HG03442 (cell line): ENCODE results near the gene HSPB6.

Source experiments
- ATAC-seq: cut with Tn5 transposase; IDR thresholded peaks from one replicate; pipeline ENCODE4 v1.9.1; 2021; ENCODE audit warnings: mild to moderate bottlenecking, moderate library complexity; ENCODE audit not compliant: unreplicated experiment

The HSPB6 gene

DNA sequence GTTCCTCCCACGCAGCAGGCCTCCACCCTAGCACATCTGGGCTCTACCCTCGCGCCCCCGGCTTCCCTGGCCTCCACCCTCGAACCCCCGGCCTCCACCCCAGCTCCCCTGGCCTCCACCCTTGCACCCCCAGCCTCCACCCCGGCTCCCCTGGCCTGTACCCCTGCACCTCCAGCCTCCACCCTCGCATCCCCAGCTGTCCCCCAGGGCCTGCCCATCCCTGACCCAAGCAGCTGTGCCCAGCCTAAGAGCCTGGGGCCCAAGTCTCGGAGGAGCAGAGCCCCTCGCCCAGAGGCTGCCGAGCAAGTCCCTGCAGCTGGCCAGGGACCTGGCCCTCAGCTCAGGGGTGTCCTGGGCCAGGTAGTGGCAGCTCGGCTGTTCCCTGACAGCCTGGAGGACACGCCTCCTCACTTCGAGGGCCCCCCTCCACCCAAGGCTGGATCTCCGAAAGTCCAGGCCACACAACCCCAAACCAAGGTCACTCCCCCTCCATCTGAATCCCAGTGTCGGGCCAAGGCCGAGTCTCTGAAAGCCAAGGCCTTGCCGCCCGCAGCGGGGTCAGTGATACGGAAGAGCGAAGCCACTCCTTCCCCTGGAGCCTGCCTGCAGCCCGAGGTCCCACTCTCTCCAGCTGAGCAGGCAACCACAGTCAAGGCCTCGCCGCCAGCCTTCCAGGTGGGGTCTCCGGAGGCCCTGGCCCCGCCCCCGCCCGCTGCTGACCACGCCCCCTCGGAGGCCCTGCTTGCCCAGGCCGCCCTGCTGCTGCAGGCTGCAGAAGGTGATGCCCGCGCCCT, 10.7 kb upstream of the HSPB6 start:
- ATAC-seq: no peak

DNA sequence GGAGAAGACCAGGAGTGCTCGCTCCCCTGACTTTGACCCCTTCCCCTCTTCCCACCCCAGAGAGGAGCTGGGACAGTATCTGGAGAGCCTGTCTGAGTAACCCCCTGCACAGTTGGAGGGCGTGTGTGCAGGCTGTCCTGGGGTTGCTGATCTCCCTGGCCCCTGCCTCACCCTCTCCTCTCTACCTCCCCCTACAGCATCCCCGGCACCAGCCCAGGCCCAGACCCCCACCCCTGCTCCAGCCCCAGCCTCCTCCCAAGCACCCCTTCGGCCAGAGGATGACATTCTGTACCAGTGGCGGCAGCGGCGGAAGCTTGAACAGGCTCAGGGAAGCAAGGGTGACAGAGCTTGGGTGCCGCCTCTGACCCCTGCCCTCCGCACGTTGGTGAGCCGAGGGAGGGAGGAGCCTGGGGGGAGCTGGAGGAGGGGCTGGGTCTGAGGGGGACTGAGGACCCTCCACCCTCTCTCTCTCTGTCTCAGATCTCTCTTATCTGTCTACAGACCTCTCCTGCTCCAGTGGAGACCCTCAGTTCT, 9.8 kb upstream of the HSPB6 start:
- no peak for ATAC-seq

DNA sequence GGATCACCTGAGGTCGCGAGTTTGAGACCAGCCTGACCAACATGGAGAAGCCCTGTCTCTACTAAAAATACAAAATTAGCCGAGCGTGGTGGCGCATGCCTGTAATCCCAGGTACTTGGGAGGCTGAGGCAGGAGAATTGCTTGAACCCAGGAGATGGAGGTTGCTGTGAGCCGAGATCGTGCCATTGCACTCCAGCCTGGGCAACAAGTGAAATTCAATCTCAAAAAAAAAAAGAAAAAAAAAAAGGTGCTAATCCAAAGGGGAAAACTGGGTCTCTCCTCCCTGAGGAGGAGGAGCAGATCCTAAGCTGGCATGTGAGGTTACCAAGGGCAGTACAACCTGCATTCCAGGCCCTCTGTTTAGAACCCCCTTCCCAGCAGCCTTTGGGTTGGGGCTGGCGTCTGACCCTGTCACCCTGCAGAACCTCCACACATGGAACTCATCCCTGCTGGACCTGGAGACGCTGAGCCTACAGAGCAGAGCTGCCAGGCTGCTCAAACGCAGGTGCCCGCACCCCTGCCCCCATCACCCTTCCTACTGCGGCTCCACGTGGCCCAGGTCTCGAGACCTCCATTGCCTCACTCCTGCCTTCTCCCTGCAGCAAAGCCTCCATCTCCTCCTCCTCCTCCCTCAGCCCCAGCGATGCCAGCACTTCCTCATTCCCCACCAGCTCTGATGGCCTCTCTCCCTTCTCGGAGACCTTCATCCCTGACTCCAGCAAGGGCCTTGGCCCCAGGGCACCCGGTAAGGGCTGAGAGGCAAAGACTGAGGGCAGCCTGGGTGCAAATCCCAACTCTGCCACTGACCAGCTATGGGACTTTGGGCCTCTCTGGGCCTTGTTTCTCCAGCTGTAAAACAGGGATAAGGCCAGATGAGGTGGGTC, 7.8 kb upstream of the HSPB6 start:
- ATAC-seq: no peak

DNA sequence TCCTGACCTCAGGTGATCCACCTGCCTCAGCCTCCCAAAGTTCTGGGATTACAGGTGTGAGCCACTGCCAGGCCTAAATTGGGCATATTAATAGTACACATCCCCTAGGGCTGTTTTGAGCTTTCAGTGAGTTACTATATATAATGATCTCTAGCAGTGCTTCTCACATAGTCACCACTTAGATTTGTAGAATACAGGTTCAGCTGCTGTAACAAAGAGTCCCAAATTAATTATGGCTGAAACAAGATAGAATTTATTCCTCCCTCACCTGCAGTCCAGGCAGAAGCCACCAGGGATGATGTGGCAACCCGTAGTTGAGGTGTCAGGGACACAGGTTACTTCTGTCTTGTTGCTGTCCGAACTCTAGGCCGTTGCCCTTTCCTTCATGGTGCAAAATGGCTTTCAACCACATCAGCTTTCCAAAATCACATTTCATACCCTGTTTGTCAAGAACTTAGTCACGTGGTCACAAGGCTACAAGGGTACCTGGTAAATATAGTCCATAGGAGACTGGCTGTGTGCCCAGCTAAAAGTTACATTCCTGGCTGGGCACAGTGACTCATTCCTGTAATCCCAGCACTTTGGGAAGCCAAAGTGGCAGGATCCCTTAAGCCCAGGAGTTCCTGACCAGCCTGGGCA, 4.0 kb upstream of the HSPB6 start:
- no peak for ATAC-seq

DNA sequence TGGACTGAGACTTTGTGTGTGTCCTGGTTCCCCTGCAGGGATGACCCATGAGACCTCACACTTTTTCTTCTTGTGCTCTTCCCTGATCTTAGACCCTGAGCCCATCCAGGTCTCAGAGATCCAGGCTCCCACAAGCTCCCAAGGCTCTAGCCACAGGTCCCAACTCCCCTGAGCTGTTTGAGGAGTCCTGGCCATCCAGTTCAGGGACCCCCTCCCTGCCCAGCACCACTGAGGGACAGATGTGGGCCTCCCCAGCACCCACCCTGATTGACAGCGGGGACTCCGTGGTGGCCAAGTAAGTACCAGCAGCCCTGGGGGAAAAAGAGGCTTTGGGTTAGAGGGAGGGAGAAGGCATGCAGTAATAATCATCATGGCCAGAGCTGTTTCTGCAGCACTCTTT, 2.9 kb upstream of the HSPB6 start:
- ATAC-seq: no peak

DNA sequence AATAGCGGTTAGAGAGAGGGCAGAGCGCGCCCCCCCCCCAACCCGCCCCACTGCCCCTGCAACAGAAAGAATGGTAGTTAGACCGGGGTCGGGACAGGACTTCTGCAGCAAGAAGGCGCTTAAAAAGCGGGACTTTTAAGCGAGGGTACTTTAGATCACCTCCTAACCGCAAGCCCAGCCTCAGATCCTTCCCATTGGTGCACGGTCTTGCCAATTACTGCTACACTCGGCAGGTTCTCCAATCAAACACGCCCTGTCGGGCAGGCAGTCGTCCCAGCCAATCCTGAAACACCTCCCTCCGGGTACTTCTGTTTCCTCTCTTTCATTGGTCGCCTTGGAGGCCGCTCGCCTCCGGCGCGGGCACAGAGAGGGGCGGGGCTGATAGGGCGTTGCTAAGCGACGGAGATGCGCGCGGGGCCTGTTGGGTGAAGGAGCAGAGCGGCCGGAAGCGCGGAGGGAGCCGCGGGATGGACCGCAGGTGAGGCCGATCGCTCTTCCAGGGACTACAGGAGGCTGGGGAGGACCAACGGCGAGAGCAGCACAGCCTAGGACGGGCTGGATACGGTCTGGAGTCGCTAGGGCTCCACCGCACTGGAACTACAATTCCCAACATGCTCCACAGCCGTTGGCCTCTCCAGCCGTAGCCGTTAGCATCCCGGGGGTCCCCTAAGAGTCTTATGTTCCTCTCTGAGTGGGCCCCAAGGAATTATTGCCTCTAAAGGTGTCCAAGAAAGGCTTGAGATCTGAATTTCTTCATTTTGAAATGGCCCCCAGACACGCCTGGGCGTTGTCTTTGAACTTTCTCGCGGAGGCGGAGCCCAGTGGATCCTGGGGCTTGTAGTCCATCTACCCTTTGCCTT, 1.1 kb upstream of the HSPB6 start, which contains the start of gene PROSER3:
TSS of gene PROSER3 (plus strand) at position 428 of the 860 bp plus-strand sequence. CDS start at position 468, 40 bp downstream.
- peak; percentile 94 for ATAC-seq

DNA sequence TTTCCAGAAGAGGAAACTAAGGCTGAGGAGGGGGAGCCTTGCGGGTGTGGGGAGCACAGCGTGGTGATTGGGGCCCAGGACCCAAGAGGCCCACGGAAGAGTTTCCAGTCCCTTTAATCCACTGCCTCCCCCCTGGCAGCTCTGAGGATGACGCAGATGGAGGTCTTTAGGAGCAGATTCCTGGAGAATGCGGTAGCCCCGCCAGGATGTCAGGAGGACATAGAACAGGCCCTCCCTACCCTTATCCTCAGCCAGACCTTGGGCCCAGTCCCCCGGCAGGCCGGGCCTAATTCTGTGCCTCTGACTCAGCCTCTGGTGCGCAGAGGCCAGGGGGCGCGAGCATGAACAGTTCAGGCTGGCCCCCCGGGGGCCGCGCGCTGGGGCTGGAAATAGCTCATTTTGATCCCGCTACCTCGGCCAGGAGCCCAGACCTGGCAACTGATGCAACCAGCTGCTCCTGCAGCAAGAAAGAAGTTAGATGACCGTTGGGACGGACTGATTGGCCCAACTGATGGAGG, 461 bp upstream of the HSPB6 start:
- no peak for ATAC-seq

DNA sequence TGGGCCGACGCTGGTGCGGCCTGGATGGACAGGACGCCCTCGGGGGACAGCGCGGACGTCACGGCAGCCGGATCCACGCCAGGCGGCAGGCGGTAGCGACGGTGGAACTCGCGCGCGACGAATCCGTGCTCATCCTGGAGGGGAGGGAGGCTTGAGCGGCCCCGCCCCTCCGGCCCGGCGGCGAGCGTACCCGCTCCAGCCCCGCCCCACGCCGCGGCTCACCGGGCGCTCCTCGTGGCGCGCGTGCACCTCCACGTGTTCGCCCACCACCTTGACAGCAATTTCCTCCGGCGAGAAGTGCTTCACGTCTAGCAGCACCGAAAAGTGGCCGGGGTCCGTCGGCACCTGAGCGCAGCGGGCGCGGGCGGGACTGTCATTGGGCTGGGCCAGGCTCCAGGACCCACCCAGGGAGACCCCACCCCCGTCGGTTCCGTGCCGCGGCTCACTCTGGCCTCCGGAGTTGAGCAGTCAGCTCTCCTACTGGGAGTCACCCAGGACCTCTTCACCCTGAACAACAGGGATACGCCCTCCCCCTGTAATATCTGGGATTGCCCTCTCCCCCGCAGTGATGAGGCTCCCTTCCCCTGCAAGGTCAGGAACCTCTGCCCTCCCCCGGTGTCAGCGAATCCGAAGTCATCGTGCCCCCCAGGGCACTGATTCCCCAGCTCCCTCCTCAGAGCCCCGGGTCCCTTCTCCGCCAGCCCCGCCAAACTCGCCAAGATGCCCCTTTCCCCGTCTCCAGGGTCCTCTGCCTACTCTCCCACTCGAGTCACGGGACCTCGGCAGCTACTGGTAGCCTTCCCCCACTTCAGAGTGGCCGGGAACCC, 1.1 kb downstream of the HSPB6 start:
- no peak for ATAC-seq

DNA sequence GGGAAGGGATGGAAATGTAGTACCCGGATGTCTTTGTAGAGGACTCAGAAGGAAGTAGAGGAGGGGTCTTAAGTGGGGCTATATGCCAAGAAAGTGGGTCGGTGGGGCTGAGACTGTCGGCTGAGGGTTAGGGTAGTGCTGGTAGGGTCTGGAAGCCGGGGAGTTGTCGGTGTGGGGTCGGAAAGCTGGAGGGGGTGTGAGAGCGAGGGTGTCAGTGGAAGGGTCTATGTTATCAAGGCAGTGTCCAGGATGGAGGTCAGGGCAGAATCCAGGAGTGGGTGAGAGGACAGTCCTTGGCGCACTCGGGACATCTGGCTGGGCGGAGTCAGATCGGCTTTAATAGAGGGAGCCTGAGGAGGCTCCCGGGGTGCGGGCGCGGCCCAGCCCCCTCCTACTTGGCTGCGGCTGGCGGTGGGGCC, 1.7 kb downstream of the HSPB6 start:
- no peak for ATAC-seq

DNA sequence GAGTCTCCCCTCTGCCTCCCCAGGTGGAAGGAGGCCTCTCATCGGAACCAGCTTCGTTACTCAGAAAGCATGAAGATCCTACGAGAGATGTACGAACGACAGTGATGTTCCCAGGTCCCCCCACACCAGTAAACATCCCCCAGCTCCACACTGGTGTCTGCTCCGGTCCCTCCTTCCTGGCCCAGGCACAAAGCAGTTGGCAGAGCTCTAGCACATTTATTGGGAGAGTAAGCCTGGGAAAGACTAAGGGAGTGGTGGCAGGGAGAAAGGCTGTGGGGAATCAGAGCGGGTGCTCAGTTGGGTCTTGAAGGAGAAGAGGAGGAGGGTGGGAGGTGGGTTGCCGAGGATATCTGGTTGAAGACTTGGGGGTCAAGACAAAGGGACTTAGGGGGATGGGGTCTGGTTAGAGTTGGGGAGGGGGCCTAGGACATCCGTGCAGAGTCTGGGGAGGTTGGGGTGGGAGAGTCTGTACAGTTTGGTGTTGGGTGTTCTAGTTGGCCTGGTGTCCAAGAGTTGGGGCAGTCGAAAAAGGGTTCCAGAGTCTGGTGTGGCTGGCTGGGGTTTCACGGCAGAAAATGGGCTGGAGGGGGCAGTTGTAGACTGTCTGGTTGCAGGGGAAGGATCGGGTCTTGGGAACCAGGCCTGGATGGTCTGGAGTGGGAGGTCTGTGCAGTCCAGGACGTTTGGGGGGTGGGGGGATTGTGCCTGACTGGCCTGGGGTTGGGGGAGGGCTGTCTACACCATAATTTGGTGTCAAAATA, 2.3 kb downstream of the HSPB6 start:
- ATAC-seq: no peak

DNA sequence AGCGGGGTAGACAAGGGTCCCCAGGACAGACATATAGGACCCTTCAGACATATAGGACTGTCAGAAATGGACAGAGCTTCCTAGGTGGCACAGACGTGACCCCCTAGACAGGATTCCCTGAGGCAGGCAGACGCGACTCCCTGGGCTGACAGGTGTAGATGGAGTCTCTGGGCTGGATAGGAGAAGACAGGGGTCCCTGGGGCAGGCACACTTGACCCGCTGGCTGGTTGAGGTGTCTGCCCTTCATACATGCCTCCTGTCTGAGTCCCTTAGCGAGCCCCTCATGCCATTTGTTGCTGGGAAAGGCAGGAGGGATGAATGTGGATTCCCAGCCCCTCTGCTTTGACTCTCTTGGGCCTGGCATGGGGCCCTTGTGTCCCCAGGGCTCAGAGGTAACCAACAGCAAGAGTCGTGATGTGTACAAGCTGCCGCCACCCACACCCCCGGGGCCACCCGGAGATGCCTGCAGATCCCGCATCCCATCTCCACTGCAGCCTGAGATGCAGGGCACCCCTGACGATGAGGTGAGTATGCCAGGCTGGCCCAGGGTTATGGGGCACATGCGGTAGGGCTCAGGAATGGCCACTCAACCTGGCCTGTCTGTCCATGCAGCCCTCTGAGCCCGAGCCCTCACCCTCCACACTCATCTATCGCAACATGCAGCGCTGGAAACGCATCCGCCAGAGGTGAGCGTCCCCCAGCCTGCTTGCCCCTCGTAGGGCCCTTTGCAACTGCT, 3.0 kb downstream of the HSPB6 start:
- ATAC-seq: no peak

DNA sequence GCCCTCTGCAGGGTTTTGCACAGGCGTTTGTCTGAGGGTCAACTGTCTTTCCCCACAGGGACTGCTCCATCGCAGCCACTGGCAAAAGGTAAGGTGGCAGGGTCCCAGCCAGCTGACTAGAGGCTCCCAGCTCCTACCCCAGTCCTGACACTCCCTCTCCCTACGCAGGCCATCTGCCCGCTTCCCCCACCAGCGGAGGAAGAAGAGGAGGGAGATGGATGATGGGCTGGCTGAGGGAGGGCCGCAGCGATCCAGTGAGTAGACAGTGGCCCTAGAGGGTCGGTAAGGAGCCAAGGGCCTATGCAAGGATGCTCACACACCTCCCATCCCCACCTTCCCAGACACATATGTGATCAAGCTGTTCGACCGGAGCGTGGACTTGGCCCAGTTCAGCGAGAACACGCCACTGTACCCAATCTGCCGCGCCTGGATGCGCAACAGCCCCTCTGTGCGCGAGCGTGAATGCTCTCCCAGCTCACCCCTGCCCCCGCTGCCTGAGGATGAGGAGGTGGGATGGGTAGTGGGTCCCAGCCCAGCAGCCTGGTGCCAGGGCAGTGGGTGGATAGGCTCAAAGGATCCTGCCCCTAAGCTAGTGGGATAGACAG, 4.0 kb downstream of the HSPB6 start:
- no peak for ATAC-seq

DNA sequence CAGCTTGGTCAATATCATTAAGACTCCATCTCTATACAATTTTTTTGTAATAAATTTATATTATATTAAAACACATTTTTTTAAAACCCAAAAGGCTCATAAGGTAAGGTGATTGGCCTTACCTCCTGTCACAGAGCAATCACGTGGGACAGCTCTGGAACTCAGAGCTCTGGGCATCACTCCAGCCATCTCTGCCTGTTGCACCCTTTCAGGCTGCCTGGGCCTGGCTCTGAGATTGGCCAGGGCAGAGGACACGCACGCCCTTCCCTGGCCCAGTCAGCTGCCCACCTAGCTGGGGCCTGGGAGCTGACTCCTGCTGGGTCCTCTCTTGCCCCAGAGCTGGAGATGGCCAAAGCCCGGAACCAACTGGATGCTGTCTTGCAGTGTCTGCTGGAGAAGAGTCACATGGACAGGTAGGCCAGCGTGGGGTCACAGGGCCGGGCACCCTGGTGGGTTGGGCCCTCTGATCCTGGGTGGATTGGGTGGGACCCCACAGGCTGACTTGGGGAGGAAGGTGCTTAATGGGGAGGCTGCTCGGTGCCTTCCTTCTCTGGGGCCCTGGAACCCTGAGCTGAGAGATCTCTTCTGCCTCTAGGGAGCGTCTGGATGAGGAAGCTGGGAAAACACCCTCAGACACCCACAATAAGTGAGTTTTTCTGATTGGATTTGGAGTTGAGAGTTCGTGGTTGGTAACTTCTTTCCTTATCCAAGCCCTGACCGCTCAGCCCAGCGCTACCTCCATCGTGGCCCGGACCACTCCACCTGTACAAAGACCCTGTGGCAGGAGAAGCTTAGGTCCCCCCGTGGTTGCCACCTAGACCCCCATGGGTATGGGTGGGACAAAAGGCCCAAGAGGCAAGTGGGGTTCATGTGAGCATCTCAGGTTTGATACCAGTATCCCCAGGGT, 4.7 kb downstream of the HSPB6 start:
- ATAC-seq: no peak

DNA sequence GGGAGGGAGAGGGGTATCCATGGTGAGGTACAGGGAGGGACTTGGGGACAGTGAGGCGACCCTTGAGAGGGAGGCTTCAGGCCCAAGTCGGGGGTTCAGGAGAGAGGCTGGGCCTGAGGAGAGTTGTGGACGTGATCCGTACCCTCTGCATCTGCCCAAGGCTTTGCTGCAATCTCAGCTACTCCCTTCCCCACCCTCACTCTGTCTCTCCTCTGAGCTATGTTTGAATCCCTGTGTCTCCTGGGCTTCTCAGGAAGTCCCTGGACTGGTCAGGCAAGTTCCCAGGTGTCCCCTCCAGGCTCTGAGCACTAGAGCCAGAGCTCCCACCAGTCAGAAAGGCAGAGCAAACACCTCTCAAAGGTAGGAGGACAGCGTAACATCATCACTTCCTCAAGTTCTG, 6.7 kb downstream of the HSPB6 start:
- ATAC-seq: no peak

DNA sequence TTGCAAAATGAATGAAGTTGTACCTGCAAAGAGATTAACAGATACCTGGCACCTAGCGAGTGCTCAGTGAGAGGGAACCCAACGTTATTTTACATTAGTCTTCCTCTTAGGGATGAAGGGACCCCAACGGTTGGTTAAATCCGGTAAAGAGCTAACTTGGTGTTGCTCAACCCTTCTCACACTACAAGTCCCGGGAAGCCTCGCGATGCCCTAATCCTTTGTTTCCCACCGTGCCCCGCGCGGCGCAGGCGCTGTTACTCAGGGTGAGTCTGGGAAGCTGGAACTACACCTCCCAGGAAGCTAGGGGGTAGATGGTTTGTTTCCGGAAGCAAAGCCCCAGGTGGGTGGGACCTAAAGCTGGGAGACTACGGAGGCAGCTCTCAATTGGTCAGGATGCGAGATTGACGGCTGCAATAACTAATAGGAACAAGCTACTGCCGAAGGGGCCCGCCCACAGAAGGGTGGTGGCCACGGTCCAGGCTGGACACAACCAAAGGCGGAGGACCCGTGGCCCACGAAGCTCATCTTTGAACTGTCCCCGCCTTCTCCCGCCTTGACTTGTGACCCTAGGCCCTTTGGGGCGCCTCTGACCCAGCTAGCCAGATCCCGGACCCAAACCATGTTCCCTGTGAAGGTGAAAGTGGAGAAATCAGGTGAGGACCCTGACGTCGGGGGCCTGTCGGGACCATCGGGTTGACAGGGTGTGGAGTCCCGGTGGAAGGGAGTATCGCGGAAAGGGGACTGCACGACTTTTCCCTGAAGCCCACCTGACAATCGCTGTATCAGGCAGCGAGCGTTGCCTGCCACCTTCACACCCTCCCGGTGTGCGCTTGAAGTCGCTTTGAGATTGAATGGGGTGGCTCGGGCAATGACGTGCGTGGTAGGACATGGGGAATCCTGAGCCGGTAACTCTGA, 8.5 kb downstream of the HSPB6 start, which contains the start of gene LIN37:
TSS of gene LIN37 (plus strand) at position 471 of the 915 bp plus-strand sequence. CDS start at position 620, 149 bp downstream.
- peak; percentile 69 for ATAC-seq
